22Rv1 (cell line): Measurements from ENCODE around the gene RAMACL.
"Not testable (repeated sequence)": the region's sequence is repeated elsewhere in the genome, so short reads cannot be mapped to it uniquely, and the experiment has no call there.

ENCODE experiments used
- H3K27ac ChIP-seq: fragments of 450-650 bp; 2 replicates; pipeline ENCODE4 v1.5.1; 2017
- CTCF ChIP-seq: fragments of 450-650 bp; IDR thresholded peaks from 2 replicates; pipeline ENCODE4 v1.5.1; 2017; ENCODE audit warnings: mild to moderate bottlenecking
- ZFX ChIP-seq: fragments of 450-650 bp; IDR thresholded peaks from 2 replicates; pipeline ENCODE4 v1.6.1; 2017; ENCODE audit warnings: antibody characterized with exemption, borderline replicate concordance

RAMACL gene

GRCh38 chr6:166586424-166587156 is at the start of gene RAMACL:
Gene RAMACL (minus strand): TSS chr6:166586678. CDS start chr6:166586477, 201 bp downstream.
- TF ChIP-seq ZFX: no peak
- no peak for TF ChIP-seq CTCF
- no peak within 1 kb of the TSS for H3K27ac ChIP-seq

- TF ChIP-seq CTCF (no peak), ZFX (no peak)
- no peak overlapping the region for H3K27ac ChIP-seq
Measured at GRCh38 chr6:166635013-166635970, 48.8 kb upstream of the RAMACL start.

- H3K27ac ChIP-seq: not testable (repeated sequence)
Measured at GRCh38 chr6:166634581-166634980, 48.1 kb upstream of the RAMACL start.

GRCh38 chr6:166633732-166634535 is 47.5 kb upstream of the RAMACL start:
- H3K27ac ChIP-seq: no peak overlapping the region
- no peak for TF ChIP-seq ZFX
- no peak for TF ChIP-seq CTCF

GRCh38 chr6:166632731-166633130 is 46.3 kb upstream of the RAMACL start:
- no peak overlapping the region for H3K27ac ChIP-seq
- TF ChIP-seq CTCF (no peak), ZFX (no peak)

- TF ChIP-seq CTCF: no peak
- TF ChIP-seq ZFX: no peak
- no peak overlapping the region for H3K27ac ChIP-seq
Measured at GRCh38 chr6:166630462-166630861, 44.0 kb upstream of the RAMACL start.

GRCh38 chr6:166629628-166630027 is 43.1 kb upstream of the RAMACL start:
- TF ChIP-seq ZFX: no peak
- no peak for TF ChIP-seq CTCF
- H3K27ac ChIP-seq: no peak overlapping the region
